ENCODE results near the gene AFG1L.

GRCh38 chr6:108304646-108305045 lies 9.8 kb downstream of the AFG1L start:
- TF ChIP-seq, protein P1, sequence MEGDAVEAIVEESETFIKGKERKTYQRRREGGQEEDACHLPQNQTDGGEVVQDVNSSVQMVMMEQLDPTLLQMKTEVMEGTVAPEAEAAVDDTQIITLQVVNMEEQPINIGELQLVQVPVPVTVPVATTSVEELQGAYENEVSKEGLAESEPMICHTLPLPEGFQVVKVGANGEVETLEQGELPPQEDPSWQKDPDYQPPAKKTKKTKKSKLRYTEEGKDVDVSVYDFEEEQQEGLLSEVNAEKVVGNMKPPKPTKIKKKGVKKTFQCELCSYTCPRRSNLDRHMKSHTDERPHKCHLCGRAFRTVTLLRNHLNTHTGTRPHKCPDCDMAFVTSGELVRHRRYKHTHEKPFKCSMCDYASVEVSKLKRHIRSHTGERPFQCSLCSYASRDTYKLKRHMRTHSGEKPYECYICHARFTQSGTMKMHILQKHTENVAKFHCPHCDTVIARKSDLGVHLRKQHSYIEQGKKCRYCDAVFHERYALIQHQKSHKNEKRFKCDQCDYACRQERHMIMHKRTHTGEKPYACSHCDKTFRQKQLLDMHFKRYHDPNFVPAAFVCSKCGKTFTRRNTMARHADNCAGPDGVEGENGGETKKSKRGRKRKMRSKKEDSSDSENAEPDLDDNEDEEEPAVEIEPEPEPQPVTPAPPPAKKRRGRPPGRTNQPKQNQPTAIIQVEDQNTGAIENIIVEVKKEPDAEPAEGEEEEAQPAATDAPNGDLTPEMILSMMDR (conservative IDR thresholded peaks at IDR 0.05; ENCODE audit: low read length), result no peak
- no peak for TF ChIP-seq EZH2phosphoT487 (IDR thresholded peaks at IDR 0.05; ENCODE audit: borderline replicate concordance)

All from Loucy (cell line).